Colonic mucosa (tissue), 4 donors: ENCODE data around the gene CCDC97. TPM values are rescaled to one million over a fixed set of nuclear protein-coding genes. Genes with fewer than 3 reads are reported as not detected.

ENCODE experiments used
- DNase-seq: peaks from one replicate; pipeline ENCODE4 v3.0.0-alpha.2; 2020
- H3K27ac ChIP-seq: fragments of 200-600 bp; one replicate; pipeline ENCODE4 v1.8.0; 2021
- H3K27me3 ChIP-seq: fragments of 200-600 bp; one replicate; pipeline ENCODE4 v1.8.0; 2021
- H3K36me3 ChIP-seq: fragments of 200-600 bp; one replicate; pipeline ENCODE4 v1.8.0; 2021
- H3K4me1 ChIP-seq: fragments of 200-600 bp; one replicate; pipeline ENCODE4 v1.8.0; 2021; ENCODE audit warnings: mild to moderate bottlenecking
- H3K4me3 ChIP-seq: fragments of 200-600 bp; one replicate; pipeline ENCODE4 v1.8.0; 2021
- H3K9ac ChIP-seq, 2 donors: one replicate each; pipeline ENCODE4 v1.7.0; 2013; ENCODE audit warnings: control low read depth in 2 of 2, low read depth in 2 of 2, low read length in 2 of 2
- H3K9me3 ChIP-seq: fragments of 200-600 bp; one replicate; pipeline ENCODE4 v1.8.0; 2021
- CTCF ChIP-seq: fragments of 200-600 bp; IDR thresholded peaks from one replicate; pipeline ENCODE4 v1.8.0; 2022; ENCODE audit warnings: antibody characterized with exemption, mild to moderate bottlenecking
- intact Hi-C: fragments of 100-400 bp; cut with DNase I; formaldehyde crosslinking; loops from one replicate; pipeline ENCODE4 v1.14.1; 2022
- total RNA-seq, 2 donors: library from RNA; stranded (reverse); fragmentation: NEBNext Ultra II Directional in 1 of 2; extraction: Animal tissue kit (Norgen Biotek cat#: 25700) in 1 of 2; gene quantifications; one replicate each; pipeline ENCODE4 v1.2.1, GENCODE V29; 2021
- donor health status: healthy.
- donor health status: DM: no; HTN: no; CAD: no.
- donor health status: DM: no; HTN: no; CAD: no.

CCDC97 gene
- total RNA-seq = 10 to 100 TPM; 20.6 to 30.5 TPM

- Histone ChIP-seq H3K4me1 (peaks cover 17% of the 10 kb centered on the region), H3K4me3 (peak within 1 kb of the TSS; percentile 47), H3K9me3 (no peaks in the 10 kb centered on the region), H3K27me3 (no peaks in the 10 kb centered on the region), H3K36me3 (peaks cover 5% of the 10 kb centered on the region), H3K27ac (peak within 1 kb of the TSS; percentile 87), H3K9ac (peak within 1 kb of the TSS; percentile 93 to 98)
- intact Hi-C loops = no loop called here
- peak; percentile 88 for DNase-seq
- no peak for TF ChIP-seq CTCF
Observed at GRCh38 chr19:41310033-41310831, at the start of gene CCDC97. TSS of gene CCDC97 (plus strand) at chr19:41310172. CDS start at chr19:41310311, 139 bp downstream.

- TF ChIP-seq CTCF = no peak
- Histone ChIP-seq H3K4me3 (peak overlapping the region; percentile 48), H3K4me1 (peaks cover 6% of the 10 kb centered on the region), H3K9ac (peak overlapping the region; percentile 39 to 100), H3K9me3 (no peaks in the 10 kb centered on the region), H3K27ac (peak overlapping the region; percentile 98), H3K27me3 (no peaks in the 10 kb centered on the region), H3K36me3 (no peaks in the 10 kb centered on the region)
- DNase-seq = peak; percentile 22
- intact Hi-C loops = loop anchor here (2.0 kb wide), 1 partner anchor 57 kb away; no protein-coding TSS in a partner anchor
Observed at GRCh38 chr19:41261474-41262190, 48.3 kb upstream of the CCDC97 start.

GRCh38 chr19:41263042-41263849 lies 46.7 kb upstream of the CCDC97 start:
- H3K27ac ChIP-seq = peak overlapping the region; percentile 98
- H3K4me1 ChIP-seq = peaks cover 7% of the 10 kb centered on the region
- H3K36me3 ChIP-seq = peaks cover 4% of the 10 kb centered on the region
- intact Hi-C loops = no loop called here
- H3K9ac ChIP-seq = peak overlapping the region; percentile 67 to 100
- H3K4me3 ChIP-seq = peak overlapping the region; percentile 48
- no peaks in the 10 kb centered on the region for H3K27me3 ChIP-seq
- no peaks in the 10 kb centered on the region for H3K9me3 ChIP-seq
- DNase-seq = peak; percentile 79
- TF ChIP-seq CTCF = no peak

- H3K4me3 ChIP-seq = peak within 1 kb of the TSS; percentile 99
- H3K9ac ChIP-seq = peak within 1 kb of the TSS; percentile 100
- no peaks in the 10 kb centered on the region for H3K9me3 ChIP-seq
- no peak for TF ChIP-seq CTCF
- intact Hi-C loops = no loop called here
- peak; percentile 98 for DNase-seq
- peaks cover 11% of the 10 kb centered on the region for H3K36me3 ChIP-seq
- peaks cover 7% of the 10 kb centered on the region for H3K4me1 ChIP-seq
- no peaks in the 10 kb centered on the region for H3K27me3 ChIP-seq
- H3K27ac ChIP-seq = peak within 1 kb of the TSS; percentile 99
Observed at GRCh38 chr19:41263850-41264580, 46.0 kb upstream of the CCDC97 start, which contains the start of gene HNRNPUL1. TSS of gene HNRNPUL1 (plus strand) at chr19:41264372. CDS start at chr19:41264504, 132 bp downstream.
